OCI-LY3 (cell line): Measurements from ENCODE around the gene VWA3A.
"Not testable (repeated sequence)": the region's sequence is repeated elsewhere in the genome, so short reads cannot be mapped to it uniquely, and the experiment has no call there.

Experiments
- H2AFZ ChIP-seq: fragments of 200-600, 300-600 bp; shearing (Covaris generic); 2 replicates; pipeline ENCODE4 v1.6.0; 2014; ENCODE audit warnings: antibody characterized with exemption, low read depth, low read length
- H3K27ac ChIP-seq: fragments of 200-600, 300-600 bp; sonication (generic); 2 replicates; pipeline ENCODE4 v1.5.1; 2014; ENCODE audit warnings: mild to moderate bottlenecking, low read length, moderate library complexity, mixed read lengths
- H3K27me3 ChIP-seq: fragments of 200-600, 300-600 bp; sonication (generic); 2 replicates; pipeline ENCODE4 v1.6.1; 2014; ENCODE audit warnings: low read depth, low read length, mixed read lengths
- H3K36me3 ChIP-seq: fragments of 200-600, 300-600 bp; sonication (generic); replicated peaks from 2 replicates; pipeline ENCODE3; 2014; ENCODE audit warnings: low read depth, low read length, mixed read lengths
- H3K4me1 ChIP-seq: fragments of 300-600, 200-600 bp; sonication (generic); 2 replicates; pipeline ENCODE4 v1.6.1; 2014; ENCODE audit warnings: low read length, mixed read lengths
- H3K4me2 ChIP-seq: fragments of 200-600, 300-600 bp; sonication (generic); 2 replicates; pipeline ENCODE4 v1.6.1; 2014; ENCODE audit warnings: low read length, mixed read lengths
- H3K4me3 ChIP-seq: fragments of 300-600, 200-600 bp; sonication (generic); 2 replicates; pipeline ENCODE4 v1.5.1; 2014; ENCODE audit warnings: antibody characterized with exemption, mild to moderate bottlenecking, low read length, moderate library complexity
- H3K79me2 ChIP-seq: fragments of 300-600, 200-600 bp; shearing (Covaris generic); 2 replicates; pipeline ENCODE4 v1.6.1; 2014; ENCODE audit warnings: mild to moderate bottlenecking, low read length, mixed read lengths
- H3K9ac ChIP-seq: fragments of 300-600, 200-600 bp; shearing (Covaris generic); 2 replicates; pipeline ENCODE4 v1.6.0; 2014; ENCODE audit warnings: mild to moderate bottlenecking, low read length, moderate library complexity
- H3K9me3 ChIP-seq: fragments of 200-600, 300-600 bp; shearing (Covaris generic); 2 replicates; pipeline ENCODE4 v1.6.1; 2014; ENCODE audit warnings: low read length, mixed read lengths; ENCODE audit not compliant: insufficient read depth
- H4K20me1 ChIP-seq: fragments of 200-600, 300-600 bp; sonication (generic); 2 replicates; pipeline ENCODE4 v1.6.1; 2016; ENCODE audit warnings: low read length, mixed read lengths; ENCODE audit not compliant: insufficient read depth
- CTCF ChIP-seq: fragments of 200-600, 300-600 bp; sonication (generic); IDR thresholded peaks from 2 replicates; pipeline ENCODE4 v1.5.1; 2014; ENCODE audit warnings: antibody characterized with exemption, low read length, low read depth
- EZH2phosphoT487 ChIP-seq: fragments of 200-600 bp; shearing (Covaris generic); IDR thresholded peaks from 2 replicates; pipeline ENCODE4 v1.6.1; 2018; ENCODE audit warnings: antibody characterized with exemption, mixed run types, low read depth

VWA3A gene

GRCh38 chr16:22151246-22151998 lies 59.1 kb downstream of the VWA3A start:
- H3K9me3 ChIP-seq, result no peaks in the 10 kb centered on the region
- peaks cover 4% of the 10 kb centered on the region; the same call in 1 of the 2 replicates for H3K4me1 ChIP-seq
- no peak overlapping the region for H3K9ac ChIP-seq
- no peak overlapping the region for H3K4me2 ChIP-seq
- H3K79me2 ChIP-seq, result no peaks in the 10 kb centered on the region
- no peaks in the 10 kb centered on the region for H4K20me1 ChIP-seq
- no peaks in the 10 kb centered on the region for H3K27me3 ChIP-seq
- no peak overlapping the region for H3K27ac ChIP-seq
- H2AFZ ChIP-seq, result no peak overlapping the region
- TF ChIP-seq EZH2phosphoT487, result no peak
- TF ChIP-seq CTCF, result no peak
- no peaks in the 10 kb centered on the region for H3K36me3 ChIP-seq
- H3K4me3 ChIP-seq, result no peak overlapping the region

GRCh38 chr16:22152316-22152715 lies 60.0 kb downstream of the VWA3A start:
- H3K4me3 ChIP-seq, result no peak overlapping the region
- no peak overlapping the region for H3K27ac ChIP-seq
- no peaks in the 10 kb centered on the region for H3K79me2 ChIP-seq
- H3K9me3 ChIP-seq, result no peaks in the 10 kb centered on the region
- no peaks in the 10 kb centered on the region for H4K20me1 ChIP-seq
- H3K9ac ChIP-seq, result no peak overlapping the region
- H3K4me2 ChIP-seq, result no peak overlapping the region
- H2AFZ ChIP-seq, result no peak overlapping the region
- H3K27me3 ChIP-seq, result no peaks in the 10 kb centered on the region
- no peak for TF ChIP-seq EZH2phosphoT487
- TF ChIP-seq CTCF, result no peak
- peaks cover 4% of the 10 kb centered on the region; the same call in 1 of the 2 replicates for H3K4me1 ChIP-seq
- no peaks in the 10 kb centered on the region for H3K36me3 ChIP-seq

- H3K9ac ChIP-seq, H3K4me2 ChIP-seq, H3K36me3 ChIP-seq, H3K4me1 ChIP-seq, H3K27me3 ChIP-seq, H2AFZ ChIP-seq, H4K20me1 ChIP-seq, H3K9me3 ChIP-seq, H3K27ac ChIP-seq, H3K4me3 ChIP-seq, H3K79me2 ChIP-seq: not testable (repeated sequence)
Observed at GRCh38 chr16:22153078-22153477, 60.7 kb downstream of the VWA3A start.

GRCh38 chr16:22161401-22161800 lies 69.1 kb downstream of the VWA3A start:
- no peak overlapping the region for H3K4me2 ChIP-seq
- H3K27ac ChIP-seq, result no peak overlapping the region
- 0 out of 2 replicates have a peak, but pooled peaks cover 4% of the 10 kb centered on the region for H3K27me3 ChIP-seq
- H4K20me1 ChIP-seq, result no peaks in the 10 kb centered on the region
- TF ChIP-seq EZH2phosphoT487 (no peak), CTCF (no peak)
- H3K9ac ChIP-seq, result no peak overlapping the region
- no peaks in the 10 kb centered on the region for H3K79me2 ChIP-seq
- H3K36me3 ChIP-seq, result no peaks in the 10 kb centered on the region
- no peak overlapping the region for H3K4me3 ChIP-seq
- no peak overlapping the region for H2AFZ ChIP-seq
- no peaks in the 10 kb centered on the region for H3K9me3 ChIP-seq
- no peaks in the 10 kb centered on the region for H3K4me1 ChIP-seq
